ENCODE data around the gene ATAD1. TPM values are rescaled to one million over a fixed set of nuclear protein-coding genes. Genes with fewer than 3 reads are reported as not detected.
A peak's percentile ranks its signal among the peaks of the same experiment; 100 is the strongest.

ATAD1 gene
- total RNA-seq, 1 donor from 2014 or later: 54.9 TPM

DNA sequence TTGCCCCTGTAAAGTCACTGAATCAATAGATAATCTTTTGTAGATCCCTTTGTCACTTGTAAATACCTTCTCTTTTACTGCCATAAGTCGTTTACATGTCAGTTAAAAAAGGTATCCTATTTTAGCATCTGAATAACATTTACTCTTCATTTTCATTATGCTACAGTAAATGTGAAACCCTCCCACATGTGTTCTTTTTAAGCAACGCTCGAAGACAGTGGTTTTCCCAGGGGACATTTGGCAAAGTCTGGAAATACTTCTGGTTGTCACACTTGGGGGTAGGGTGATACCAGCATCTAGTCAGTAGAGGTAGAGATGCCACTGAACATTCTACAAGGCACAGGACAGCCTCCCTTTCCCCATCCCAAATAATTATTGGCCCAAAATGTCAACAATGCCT lies 23.7 kb downstream of the ATAD1 start:
- DNase-seq (ENCODE audit: low spot score): no peak
- Mint-ChIP-seq H3K9me3 (ENCODE audit: low read depth) (no peaks in the 10 kb centered on the region), H3K27me3 (ENCODE audit: low read depth) (no peaks in the 10 kb centered on the region), H3K4me1 (ENCODE audit: low read depth) (peaks cover 12% of the 10 kb centered on the region), H3K36me3 (ENCODE audit: low read depth) (peaks cover 8% of the 10 kb centered on the region), H3K27ac (ENCODE audit: unreplicated experiment) (no peak overlapping the region), H3K4me3 (ENCODE audit: unreplicated experiment) (no peak overlapping the region)
- TF ChIP-seq, protein P1, sequence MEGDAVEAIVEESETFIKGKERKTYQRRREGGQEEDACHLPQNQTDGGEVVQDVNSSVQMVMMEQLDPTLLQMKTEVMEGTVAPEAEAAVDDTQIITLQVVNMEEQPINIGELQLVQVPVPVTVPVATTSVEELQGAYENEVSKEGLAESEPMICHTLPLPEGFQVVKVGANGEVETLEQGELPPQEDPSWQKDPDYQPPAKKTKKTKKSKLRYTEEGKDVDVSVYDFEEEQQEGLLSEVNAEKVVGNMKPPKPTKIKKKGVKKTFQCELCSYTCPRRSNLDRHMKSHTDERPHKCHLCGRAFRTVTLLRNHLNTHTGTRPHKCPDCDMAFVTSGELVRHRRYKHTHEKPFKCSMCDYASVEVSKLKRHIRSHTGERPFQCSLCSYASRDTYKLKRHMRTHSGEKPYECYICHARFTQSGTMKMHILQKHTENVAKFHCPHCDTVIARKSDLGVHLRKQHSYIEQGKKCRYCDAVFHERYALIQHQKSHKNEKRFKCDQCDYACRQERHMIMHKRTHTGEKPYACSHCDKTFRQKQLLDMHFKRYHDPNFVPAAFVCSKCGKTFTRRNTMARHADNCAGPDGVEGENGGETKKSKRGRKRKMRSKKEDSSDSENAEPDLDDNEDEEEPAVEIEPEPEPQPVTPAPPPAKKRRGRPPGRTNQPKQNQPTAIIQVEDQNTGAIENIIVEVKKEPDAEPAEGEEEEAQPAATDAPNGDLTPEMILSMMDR (IDR thresholded peaks at IDR 0.05): no peak

DNA sequence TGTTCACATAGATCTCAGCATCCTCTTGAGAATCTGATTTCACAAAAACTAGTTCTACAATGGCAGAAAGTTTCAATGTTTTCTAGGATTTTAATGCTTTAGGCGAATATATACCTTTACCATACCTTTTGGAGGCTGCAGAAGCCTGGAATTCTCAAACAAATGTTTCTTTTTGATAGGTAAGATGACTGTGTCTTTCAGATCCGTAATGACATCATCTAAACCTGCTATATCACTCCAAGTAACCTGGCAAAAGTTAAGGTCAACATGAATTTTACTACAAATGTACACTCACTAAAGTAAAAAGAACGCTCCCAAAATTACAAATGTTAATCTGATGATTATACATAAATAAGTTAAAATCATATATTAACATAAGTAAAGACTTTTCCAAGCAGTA lies 27.8 kb downstream of the ATAD1 start:
- DNase-seq (ENCODE audit: low spot score): no peak
- H3K36me3 Mint-ChIP-seq (ENCODE audit: low read depth): peaks cover 11% of the 10 kb centered on the region
- H3K9me3 Mint-ChIP-seq (ENCODE audit: low read depth): no peaks in the 10 kb centered on the region
- H3K4me3 Mint-ChIP-seq (ENCODE audit: unreplicated experiment): no peak overlapping the region
- H3K27me3 Mint-ChIP-seq (ENCODE audit: low read depth): no peaks in the 10 kb centered on the region
- H3K4me1 Mint-ChIP-seq (ENCODE audit: low read depth): peaks cover 16% of the 10 kb centered on the region
- TF ChIP-seq, protein P1 (IDR thresholded peaks at IDR 0.05): no peak
- H3K27ac Mint-ChIP-seq (ENCODE audit: unreplicated experiment): no peak overlapping the region

DNA sequence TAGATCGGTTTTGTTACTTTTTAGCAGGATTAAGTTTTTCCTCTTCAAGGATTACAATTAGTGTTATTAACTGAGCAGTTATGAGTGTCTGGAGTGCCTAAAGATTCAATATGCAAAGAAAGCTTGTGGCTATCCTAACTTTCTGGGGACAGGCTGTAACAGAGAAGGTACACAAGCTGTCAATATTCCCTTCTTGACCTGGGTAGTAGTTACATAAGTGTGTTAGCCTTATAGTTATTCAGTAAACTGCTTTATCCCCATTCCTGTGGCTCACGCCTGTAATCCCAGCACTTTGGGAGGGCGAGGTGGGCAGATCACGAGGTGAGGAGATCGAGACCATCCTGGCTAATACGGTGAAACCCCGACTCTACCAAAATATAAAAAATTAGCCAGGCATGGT lies 31.6 kb downstream of the ATAD1 start:
- peaks cover 8% of the 10 kb centered on the region for H3K4me1 Mint-ChIP-seq (ENCODE audit: low read depth)
- peaks cover 14% of the 10 kb centered on the region for H3K36me3 Mint-ChIP-seq (ENCODE audit: low read depth)
- no peak for DNase-seq (ENCODE audit: low spot score)
- H3K27me3 Mint-ChIP-seq (ENCODE audit: low read depth): no peaks in the 10 kb centered on the region
- no peak overlapping the region for H3K27ac Mint-ChIP-seq (ENCODE audit: unreplicated experiment)
- no peaks in the 10 kb centered on the region for H3K9me3 Mint-ChIP-seq (ENCODE audit: low read depth)
- TF ChIP-seq, protein P1 (IDR thresholded peaks at IDR 0.05): no peak
- no peak overlapping the region for H3K4me3 Mint-ChIP-seq (ENCODE audit: unreplicated experiment)

DNA sequence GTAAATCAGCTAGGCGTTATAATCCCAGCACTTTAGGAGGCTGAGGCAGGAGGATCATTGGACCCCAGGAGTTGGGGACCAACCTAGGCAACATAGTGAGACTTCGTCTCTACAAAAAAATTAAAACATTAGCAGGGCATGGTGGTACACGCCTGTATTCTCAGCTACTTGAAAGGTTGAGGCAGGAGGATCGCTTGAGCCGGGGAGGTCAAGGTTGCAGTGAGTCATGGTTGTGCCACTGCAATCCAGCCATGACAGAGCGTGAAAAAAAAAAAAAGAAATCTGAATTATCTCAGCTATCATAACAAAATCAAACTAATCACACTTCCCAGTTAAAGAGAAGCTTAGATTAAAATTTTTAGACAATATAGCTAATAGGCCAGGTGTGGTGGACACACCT lies 35.3 kb downstream of the ATAD1 start:
- no peak overlapping the region for H3K4me3 Mint-ChIP-seq (ENCODE audit: unreplicated experiment)
- H3K4me1 Mint-ChIP-seq (ENCODE audit: low read depth): peaks cover 4% of the 10 kb centered on the region
- TF ChIP-seq, protein P1 (IDR thresholded peaks at IDR 0.05): no peak
- no peaks in the 10 kb centered on the region for H3K27me3 Mint-ChIP-seq (ENCODE audit: low read depth)
- H3K9me3 Mint-ChIP-seq (ENCODE audit: low read depth): no peaks in the 10 kb centered on the region
- peaks cover 8% of the 10 kb centered on the region for H3K36me3 Mint-ChIP-seq (ENCODE audit: low read depth)
- peak overlapping the region; percentile 83 for H3K27ac Mint-ChIP-seq (ENCODE audit: unreplicated experiment)
- no peak for DNase-seq (ENCODE audit: low spot score)

DNA sequence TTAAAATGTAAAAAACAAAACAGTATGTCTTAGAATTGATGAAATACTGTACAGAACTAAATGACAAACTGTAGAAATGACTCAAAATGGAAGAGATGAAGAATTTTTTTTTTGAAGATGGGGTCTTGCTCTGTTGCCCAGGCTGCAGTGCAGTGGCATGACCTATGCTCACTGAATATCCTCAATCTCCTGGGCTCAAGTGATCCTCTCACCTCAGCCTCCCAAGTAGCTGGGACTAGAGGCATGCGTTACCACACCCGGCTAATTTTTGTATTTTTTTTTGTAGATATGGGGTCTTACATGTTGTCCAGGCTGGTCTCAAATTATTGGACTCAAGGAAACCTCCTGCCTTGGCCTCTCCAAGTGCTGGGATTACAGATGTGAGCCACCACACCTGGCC lies 36.5 kb downstream of the ATAD1 start:
- TF ChIP-seq, protein P1 (IDR thresholded peaks at IDR 0.05): no peak
- Mint-ChIP-seq H3K4me3 (ENCODE audit: unreplicated experiment) (no peak overlapping the region), H3K36me3 (ENCODE audit: low read depth) (peaks cover 11% of the 10 kb centered on the region), H3K27ac (ENCODE audit: unreplicated experiment) (no peak overlapping the region), H3K9me3 (ENCODE audit: low read depth) (no peaks in the 10 kb centered on the region), H3K4me1 (ENCODE audit: low read depth) (peaks cover 4% of the 10 kb centered on the region), H3K27me3 (ENCODE audit: low read depth) (no peaks in the 10 kb centered on the region)
- DNase-seq (ENCODE audit: low spot score): no peak

Data from chondrocyte (in vitro differentiated cells).